Activated T-helper 1 cell treated with anti-CD3 and anti-CD28 coated beads, Interleukin-12 subunit alpha, Interleukin-12 subunit beta, Interleukin-2, Interleukin-4 antibody, amounts not matched to agents 30 ng/mL and 10 ng/mL and 1 ng/mL, durations not matched to agents 14 hours and 24 hours and 36 hours (primary cell): ENCODE results near the gene SYCE3. TPM values are rescaled to one million over a fixed set of nuclear protein-coding genes. Genes with fewer than 3 reads are reported as not detected.
"Not testable (repeated sequence)": the region's sequence is repeated elsewhere in the genome, so short reads cannot be mapped to it uniquely, and the experiment has no call there.

Experiments
- DNase-seq: peaks from one replicate; pipeline ENCODE4 v3.0.0; 2021; ENCODE audit warnings: low spot score
- H3K27ac Mint-ChIP-seq: one replicate; pipeline ENCODE4 v1.8.0; 2021; ENCODE audit warnings: mild to moderate bottlenecking, mixed read lengths
- H3K27me3 Mint-ChIP-seq: one replicate; pipeline ENCODE4 v1.8.0; 2022; ENCODE audit warnings: mild to moderate bottlenecking, moderate library complexity, mixed read lengths; ENCODE audit not compliant: insufficient read depth
- H3K36me3 Mint-ChIP-seq: one replicate; pipeline ENCODE4 v1.8.0; 2021; ENCODE audit warnings: low read depth, mixed read lengths
- H3K4me1 Mint-ChIP-seq: one replicate; pipeline ENCODE4 v1.8.0; 2021; ENCODE audit warnings: low read depth, mixed read lengths
- H3K4me3 Mint-ChIP-seq: one replicate; pipeline ENCODE4 v1.8.0; 2021; ENCODE audit warnings: mild to moderate bottlenecking, moderate library complexity, mixed read lengths
- H3K9me3 Mint-ChIP-seq: one replicate; pipeline ENCODE4 v1.8.0; 2021; ENCODE audit warnings: mixed read lengths
- intact Hi-C: fragments of 100-400 bp; cut with micrococcal nuclease; formaldehyde crosslinking; loops from one replicate; pipeline ENCODE4 v1.15.1; 2024
- total RNA-seq: library from RNA; stranded (reverse); gene quantifications from 2 replicates; pipeline ENCODE4 v1.2.3, GENCODE V29; 2022

The SYCE3 gene
- total RNA-seq, 1 donor from 2014 or later, result 0.83 TPM

GRCh38 chr22:50547263-50547985, 15.3 kb downstream of the SYCE3 start:
- no peak for DNase-seq
- intact Hi-C loops, result no loop called here
- H3K36me3 Mint-ChIP-seq, result peaks cover under 1% of the 10 kb centered on the region
- H3K9me3 Mint-ChIP-seq, result no peaks in the 10 kb centered on the region
- H3K27me3 Mint-ChIP-seq, result no peaks in the 10 kb centered on the region
- peaks cover 32% of the 10 kb centered on the region for H3K4me1 Mint-ChIP-seq
- H3K27ac Mint-ChIP-seq, result peak overlapping the region; percentile 72
- H3K4me3 Mint-ChIP-seq, result peak overlapping the region; percentile 74

- Mint-ChIP-seq H3K27ac (peak overlapping the region; percentile 52), H3K27me3 (no peaks in the 10 kb centered on the region), H3K4me3 (no peak overlapping the region), H3K36me3 (peaks cover 1% of the 10 kb centered on the region), H3K4me1 (peaks cover 40% of the 10 kb centered on the region), H3K9me3 (no peaks in the 10 kb centered on the region)
- intact Hi-C loops, result no loop called here
- no peak for DNase-seq
These were observed 16.1 kb downstream of the SYCE3 start for GRCh38 chr22:50546326-50547262.

GRCh38 chr22:50545522-50546325, 17.0 kb downstream of the SYCE3 start, which contains the start of gene KLHDC7B:
Gene KLHDC7B (plus strand): TSS chr22:50545899. CDS start chr22:50546244, 345 bp downstream.
- Mint-ChIP-seq H3K36me3 (peaks cover 1% of the 10 kb centered on the region), H3K4me3 (peak within 1 kb of the TSS; percentile 59), H3K27ac (peak within 1 kb of the TSS; percentile 84), H3K9me3 (no peaks in the 10 kb centered on the region), H3K27me3 (no peaks in the 10 kb centered on the region), H3K4me1 (peaks cover 47% of the 10 kb centered on the region)
- no peak for DNase-seq
- intact Hi-C loops, result loop anchor here (2.0 kb wide), 1 partner anchor 15 kb away; the partner anchor contains the start of gene TYMP

DNA sequence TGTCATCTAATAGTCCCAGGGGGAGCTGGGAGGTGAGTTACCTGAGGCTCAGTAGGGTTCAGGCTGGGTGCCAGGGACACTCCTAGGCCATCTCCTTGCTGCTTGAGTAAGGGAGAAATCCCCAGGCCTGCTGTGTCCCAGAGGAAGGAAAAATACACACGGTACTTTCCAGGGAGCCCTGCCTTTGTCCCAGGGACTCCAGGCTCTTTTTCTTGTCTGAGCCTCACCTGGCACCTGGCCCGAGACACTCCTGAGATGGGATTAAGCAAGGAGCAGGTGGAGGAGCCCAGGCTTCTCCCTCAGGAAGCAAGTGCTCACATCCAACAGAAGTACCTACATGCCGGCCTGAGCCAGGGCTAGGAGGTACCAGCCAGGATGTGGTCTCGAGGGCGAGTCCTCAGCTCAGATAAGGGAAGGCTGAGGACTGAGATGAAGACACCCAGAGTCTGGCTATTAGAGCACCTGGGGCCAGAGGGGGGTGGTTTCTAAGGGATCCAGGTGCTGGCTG, 17.9 kb downstream of the SYCE3 start:
- DNase-seq, result no peak

DNA sequence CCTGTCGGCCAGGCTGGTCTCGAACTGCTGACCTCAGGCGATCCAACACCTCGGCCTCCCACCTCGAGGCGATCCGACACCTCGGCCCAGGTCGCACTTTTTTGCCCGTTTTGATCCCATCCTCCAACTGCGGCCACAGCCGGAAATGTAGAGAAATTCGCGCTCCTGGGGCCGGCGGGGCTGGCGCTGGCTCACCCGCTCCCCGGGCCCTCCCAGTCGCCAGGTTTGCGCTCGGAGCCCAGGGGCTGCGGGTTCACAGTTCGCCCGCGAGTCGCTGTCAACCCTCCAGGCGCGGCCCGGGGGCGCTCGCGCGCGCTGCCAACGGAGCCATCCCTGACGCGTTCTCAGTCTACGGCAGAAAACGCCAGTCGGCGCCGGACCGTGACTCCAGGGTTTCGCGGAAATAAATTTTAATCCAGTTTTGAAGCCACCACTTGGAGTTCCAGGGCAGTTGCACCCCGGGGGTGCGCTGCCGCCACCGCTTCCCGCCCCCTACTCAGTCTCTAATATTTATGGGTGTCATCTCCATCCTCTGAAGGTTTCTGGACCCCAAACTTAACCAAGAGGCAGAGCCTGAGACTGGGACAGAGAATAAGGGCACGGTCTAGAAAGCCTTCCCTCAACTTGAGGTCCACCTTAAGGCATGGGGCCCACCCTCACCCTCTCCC, 18.5 kb downstream of the SYCE3 start:
- no peaks in the 10 kb centered on the region for H3K9me3 Mint-ChIP-seq
- intact Hi-C loops, result loop anchor here (1.0 to 5.0 kb wide), 3 partner anchors 13 to 527 kb away; partner anchors contain the start of genes CHKB and TYMP
- H3K4me3 Mint-ChIP-seq, result peak overlapping the region; percentile 59
- no peaks in the 10 kb centered on the region for H3K27me3 Mint-ChIP-seq
- H3K27ac Mint-ChIP-seq, result peak overlapping the region; percentile 84
- H3K36me3 Mint-ChIP-seq, result peaks cover 1% of the 10 kb centered on the region
- H3K4me1 Mint-ChIP-seq, result peaks cover 51% of the 10 kb centered on the region
- DNase-seq, result peak; percentile 80

More for the DNA sequence above, 17.9 kb downstream of the SYCE3 start:
- H3K4me3 Mint-ChIP-seq, result peak overlapping the region; percentile 59
- peak overlapping the region; percentile 84 for H3K27ac Mint-ChIP-seq
- no peaks in the 10 kb centered on the region for H3K27me3 Mint-ChIP-seq
- H3K36me3 Mint-ChIP-seq, result peaks cover 1% of the 10 kb centered on the region
- no peaks in the 10 kb centered on the region for H3K9me3 Mint-ChIP-seq
- intact Hi-C loops, result loop anchor here (1.0 to 5.0 kb wide), 3 partner anchors 14 to 527 kb away; partner anchors contain the start of genes CHKB and TYMP
- peaks cover 45% of the 10 kb centered on the region for H3K4me1 Mint-ChIP-seq

GRCh38 chr22:50542416-50542927, 20.2 kb downstream of the SYCE3 start:
- peaks cover 64% of the 10 kb centered on the region for H3K4me1 Mint-ChIP-seq
- no peak for DNase-seq
- peak overlapping the region; percentile 58 for H3K4me3 Mint-ChIP-seq
- H3K27me3 Mint-ChIP-seq, result no peaks in the 10 kb centered on the region
- intact Hi-C loops, result loop anchor here (5.0 kb wide), 1 partner anchor 525 kb away; no protein-coding TSS in a partner anchor
- H3K36me3 Mint-ChIP-seq, result peaks cover 4% of the 10 kb centered on the region
- H3K27ac Mint-ChIP-seq, result peak overlapping the region; percentile 93
- H3K9me3 Mint-ChIP-seq, result no peaks in the 10 kb centered on the region

DNA sequence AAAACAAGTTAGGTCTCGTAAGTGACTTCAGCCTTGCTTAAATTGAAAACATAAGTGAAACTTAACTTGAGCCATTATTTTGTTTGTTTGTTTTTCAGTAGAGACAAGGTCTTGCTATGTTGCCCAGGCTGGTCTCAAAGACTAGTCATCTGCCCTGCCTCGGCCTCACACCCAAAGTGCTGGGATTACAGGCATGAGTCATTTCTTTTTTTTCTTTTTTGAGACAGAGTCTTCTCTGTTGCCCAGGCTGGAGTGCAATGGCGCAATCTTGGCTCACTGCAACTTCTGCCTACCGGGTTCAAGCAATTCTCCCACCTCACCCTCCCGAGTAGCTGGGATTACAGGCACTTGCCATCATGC, 21.1 kb downstream of the SYCE3 start:
- H3K4me3 Mint-ChIP-seq, result peak overlapping the region; percentile 42
- intact Hi-C loops, result loop anchor here (5.0 kb wide), 1 partner anchor 524 kb away; no protein-coding TSS in a partner anchor

DNA sequence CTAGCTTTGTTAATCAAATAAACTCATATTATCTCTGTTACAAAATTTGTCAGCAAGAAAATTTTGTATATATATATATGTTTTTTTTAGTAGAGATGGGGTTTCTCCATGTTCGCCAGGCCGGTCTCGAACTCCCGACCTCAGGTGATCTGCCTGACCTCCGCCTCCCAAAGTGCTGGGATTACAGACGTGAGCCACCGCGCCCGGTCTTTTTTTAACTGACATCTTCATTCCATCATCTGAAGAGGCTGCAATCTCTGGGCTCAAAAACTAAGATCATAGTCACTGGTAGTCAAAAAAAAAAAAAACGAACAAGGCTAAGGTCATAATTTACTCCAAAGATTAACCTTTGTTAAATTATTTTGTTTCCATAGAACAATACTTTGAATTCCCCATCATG, 22.3 kb downstream of the SYCE3 start:
- no peak for DNase-seq
- Mint-ChIP-seq H3K4me1 (peaks cover 73% of the 10 kb centered on the region), H3K36me3 (peaks cover 4% of the 10 kb centered on the region), H3K9me3 (no peaks in the 10 kb centered on the region), H3K27ac (peak overlapping the region; percentile 93), H3K4me3 (peak overlapping the region; percentile 12), H3K27me3 (no peaks in the 10 kb centered on the region)
- intact Hi-C loops, result loop anchor here (5.0 kb wide), 1 partner anchor 523 kb away; no protein-coding TSS in a partner anchor

More for the DNA sequence above, 21.1 kb downstream of the SYCE3 start:
- Mint-ChIP-seq H3K4me1 (peaks cover 72% of the 10 kb centered on the region), H3K27ac (peak overlapping the region; percentile 93)
- H3K36me3 Mint-ChIP-seq, H3K9me3 Mint-ChIP-seq, H3K27me3 Mint-ChIP-seq: not testable (repeated sequence)
- peak; percentile 49 for DNase-seq

GRCh38 chr22:50537765-50538164, 25.0 kb downstream of the SYCE3 start:
- intact Hi-C loops, result loop anchor here (2.0 to 10.0 kb wide), 3 partner anchors 83 to 573 kb away; partner anchors contain the start of gene PIM3
- Mint-ChIP-seq H3K36me3 (peaks cover 8% of the 10 kb centered on the region), H3K4me1 (peaks cover 84% of the 10 kb centered on the region), H3K9me3 (no peaks in the 10 kb centered on the region), H3K4me3 (peak overlapping the region; percentile 41), H3K27me3 (no peaks in the 10 kb centered on the region), H3K27ac (peak overlapping the region; percentile 97)
- DNase-seq, result no peak

- H3K36me3 Mint-ChIP-seq, result peaks cover 6% of the 10 kb centered on the region
- no peak overlapping the region for H3K27ac Mint-ChIP-seq
- intact Hi-C loops, result loop anchor here (5.0 to 10.0 kb wide), 2 partner anchors 156 to 571 kb away; partner anchors contain the start of gene PIM3
- peaks cover 72% of the 10 kb centered on the region for H3K4me1 Mint-ChIP-seq
- no peak for DNase-seq
- no peak overlapping the region for H3K4me3 Mint-ChIP-seq
- no peaks in the 10 kb centered on the region for H3K9me3 Mint-ChIP-seq
- no peaks in the 10 kb centered on the region for H3K27me3 Mint-ChIP-seq
These were observed 26.5 kb downstream of the SYCE3 start for GRCh38 chr22:50536226-50536625.

DNA sequence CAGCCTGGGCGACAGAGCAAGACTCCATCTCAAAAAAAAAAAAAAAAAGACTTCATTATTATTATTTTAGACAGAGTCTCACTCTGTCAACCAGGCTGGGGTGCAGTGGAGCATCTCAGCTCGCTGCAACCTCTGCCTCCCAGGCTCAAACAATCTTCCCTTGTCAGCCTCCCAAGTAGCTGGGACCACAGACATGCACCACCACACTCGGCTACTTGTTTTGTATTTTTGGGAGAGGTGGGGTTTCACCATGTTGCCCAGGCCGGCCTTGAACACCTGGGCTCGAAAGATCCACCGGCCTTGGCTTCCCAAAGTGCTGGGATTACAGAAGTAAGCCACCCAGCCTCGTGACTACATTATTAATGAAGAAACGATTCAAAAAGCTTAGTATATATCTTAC, 27.6 kb downstream of the SYCE3 start:
- Mint-ChIP-seq H3K27ac (no peak overlapping the region), H3K9me3 (no peaks in the 10 kb centered on the region), H3K36me3 (peaks cover 6% of the 10 kb centered on the region), H3K4me1 (peaks cover 62% of the 10 kb centered on the region), H3K27me3 (no peaks in the 10 kb centered on the region), H3K4me3 (no peak overlapping the region)
- intact Hi-C loops, result loop anchor here (5.0 to 10.0 kb wide), 2 partner anchors 157 to 570 kb away; partner anchors contain the start of gene PIM3
- no peak for DNase-seq
